HG03066 (cell line): Measurements from ENCODE around the gene AXIN1.
"Not testable (repeated sequence)": the region's sequence is repeated elsewhere in the genome, so short reads cannot be mapped to it uniquely, and the experiment has no call there.

Experiments
- ATAC-seq: cut with Tn5 transposase; IDR thresholded peaks from one replicate; pipeline ENCODE4 v1.9.1; 2021; ENCODE audit warnings: low read depth; ENCODE audit not compliant: unreplicated experiment

AXIN1 gene

DNA sequence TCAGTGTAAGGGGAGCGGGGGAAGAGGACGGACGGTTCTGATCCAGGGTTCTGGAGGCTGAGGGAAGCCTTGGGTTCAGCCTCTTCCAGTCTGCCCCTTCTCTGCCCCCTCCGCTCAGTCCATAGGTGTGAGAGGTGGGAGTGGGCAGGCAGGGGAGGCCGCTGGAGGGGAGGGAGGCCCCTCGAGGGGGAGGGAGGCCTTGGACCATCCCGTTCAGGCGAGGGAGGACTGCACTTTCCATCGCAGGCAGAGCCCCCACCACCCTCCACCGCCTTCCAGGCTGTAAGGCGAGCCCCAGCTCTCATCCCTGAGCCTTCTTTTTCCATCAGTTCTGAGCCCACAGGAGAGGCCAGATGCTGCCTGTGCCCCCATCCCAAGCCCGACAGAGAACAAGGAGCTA is 4.2 kb upstream of the AXIN1 start:
- ATAC-seq, result no peak

- ATAC-seq, result no peak
Observed at GRCh38 chr16:354971-355461, 2.5 kb upstream of the AXIN1 start.

- ATAC-seq, result no peak
Observed at GRCh38 chr16:354291-354881, 1.9 kb upstream of the AXIN1 start.

GRCh38 chr16:353404-354290 is 1.1 kb upstream of the AXIN1 start:
- ATAC-seq, result no peak

DNA sequence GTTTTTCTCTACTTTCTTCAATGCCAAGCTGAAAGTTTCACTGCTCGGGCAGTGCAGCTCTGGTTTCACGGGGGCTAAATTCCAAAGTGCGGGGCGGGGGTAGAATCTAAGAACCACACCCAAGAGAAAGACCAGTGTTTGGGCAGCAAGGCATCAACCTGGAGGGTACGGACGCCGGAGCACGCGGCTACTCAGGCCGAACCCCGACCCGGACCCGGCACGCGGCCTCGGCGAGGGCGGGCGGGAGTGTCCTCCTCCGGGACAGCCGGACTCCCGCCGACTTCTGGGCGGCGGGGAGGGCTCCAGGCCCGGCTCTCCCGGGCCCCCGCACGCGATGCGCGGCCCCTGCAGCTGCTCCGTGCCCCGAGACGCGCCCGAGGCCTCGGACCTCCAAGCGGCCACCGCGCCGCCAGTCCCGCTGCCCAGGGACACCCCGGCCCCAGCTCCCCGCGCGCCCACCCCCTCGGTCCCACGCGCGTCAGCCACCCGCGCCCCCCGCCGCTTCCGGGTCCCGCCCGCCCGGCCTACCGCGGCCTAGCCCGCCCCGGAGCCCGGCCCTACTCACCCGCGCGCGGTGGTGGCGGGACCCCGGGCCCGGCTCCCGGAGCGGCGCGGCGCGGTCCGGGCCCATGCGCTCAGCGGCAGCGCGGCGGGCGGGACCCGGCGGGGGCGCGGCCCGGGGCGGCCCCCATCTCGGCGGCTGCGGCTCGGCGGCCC is 561 bp downstream of the AXIN1 start:
- peak; percentile 8 for ATAC-seq

GRCh38 chr16:350203-350602 is 2.3 kb downstream of the AXIN1 start:
- no peak for ATAC-seq

- no peak for ATAC-seq
Observed at GRCh38 chr16:349211-349610, 3.3 kb downstream of the AXIN1 start.

GRCh38 chr16:348495-348894 is 4.0 kb downstream of the AXIN1 start:
- not testable (repeated sequence) for ATAC-seq

GRCh38 chr16:347203-347602 is 5.3 kb downstream of the AXIN1 start:
- ATAC-seq, result no peak

DNA sequence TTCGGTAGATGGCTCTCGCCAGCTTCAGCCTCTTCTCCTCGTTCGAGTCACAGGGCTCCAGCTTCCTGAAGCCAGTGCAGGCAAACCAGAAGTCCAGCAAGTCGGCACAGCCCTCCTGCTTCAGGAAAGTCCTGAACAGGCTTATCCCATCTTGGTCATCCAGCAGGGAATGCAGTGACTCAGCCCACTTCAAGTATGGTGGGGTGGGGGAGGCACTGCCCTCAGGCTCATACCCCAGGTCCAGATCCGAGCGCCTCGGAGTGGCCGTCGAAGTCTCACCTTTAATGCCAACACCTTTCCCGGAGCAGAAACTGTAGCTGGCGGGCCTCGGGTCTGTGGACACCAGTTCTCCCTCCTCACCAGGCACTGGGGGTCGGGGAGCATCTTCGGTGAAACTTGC is 5.9 kb downstream of the AXIN1 start:
- ATAC-seq, result no peak

DNA sequence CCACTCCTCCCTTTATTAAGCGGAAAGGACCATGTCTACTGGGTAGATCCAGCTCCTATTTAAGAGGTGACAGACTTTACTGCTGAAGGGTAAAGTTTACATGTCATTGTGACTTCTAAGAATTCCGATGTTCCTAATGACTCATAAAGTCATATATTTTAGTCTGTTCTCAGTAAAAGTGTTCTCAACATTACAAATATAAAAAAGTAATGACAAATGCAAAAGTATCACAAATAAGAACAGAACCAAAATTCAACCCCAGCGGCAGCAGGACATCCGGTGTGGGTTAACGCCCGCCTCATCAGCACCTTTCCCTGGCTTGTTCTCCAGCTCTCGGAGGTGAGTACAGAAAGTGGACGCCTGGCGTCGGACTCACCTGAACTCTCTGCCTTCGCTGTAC is 6.8 kb downstream of the AXIN1 start:
- no peak for ATAC-seq

- no peak for ATAC-seq
Observed at GRCh38 chr16:342455-343213, 9.9 kb downstream of the AXIN1 start.

GRCh38 chr16:341974-342336 is 10.6 kb downstream of the AXIN1 start:
- not testable (repeated sequence) for ATAC-seq

- ATAC-seq, result not testable (repeated sequence)
Observed at GRCh38 chr16:341095-341973, 11.2 kb downstream of the AXIN1 start.

- no peak for ATAC-seq
Observed at GRCh38 chr16:340370-341091, 12.0 kb downstream of the AXIN1 start.

GRCh38 chr16:339680-340079 is 12.8 kb downstream of the AXIN1 start:
- no peak for ATAC-seq

GRCh38 chr16:337975-338575 is 14.4 kb downstream of the AXIN1 start:
- ATAC-seq, result no peak

GRCh38 chr16:337437-337836 is 15.1 kb downstream of the AXIN1 start:
- ATAC-seq, result no peak

DNA sequence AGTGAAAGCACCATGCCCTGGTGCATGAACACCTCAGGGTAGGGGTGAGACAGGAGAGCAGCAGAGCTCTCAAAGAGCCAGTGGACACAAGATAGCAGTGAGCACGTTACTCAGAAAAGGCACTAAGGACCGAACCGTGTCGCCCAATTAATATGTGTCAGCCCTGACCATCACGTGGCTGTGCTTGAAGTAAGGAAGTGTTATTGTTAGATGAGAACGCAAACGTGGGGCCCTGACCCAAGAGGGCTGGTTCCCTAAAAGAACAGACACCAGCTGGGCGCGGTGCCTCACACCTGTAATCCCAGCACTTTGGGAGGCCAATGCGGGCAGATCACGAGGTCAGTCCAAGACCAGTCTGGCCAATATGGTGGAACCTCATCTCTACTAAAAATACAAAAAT is 16.3 kb downstream of the AXIN1 start:
- ATAC-seq, result no peak
